GM12872 (cell line): ENCODE results near the gene MATN1.

Source experiments
- CTCF ChIP-seq: IDR thresholded peaks from 3 replicates; pipeline ENCODE4 v1.5.1; 2011; ENCODE audit warnings: low read depth, mild to moderate bottlenecking, low read length, moderate library complexity; ENCODE audit not compliant: insufficient read depth

The MATN1 gene

DNA sequence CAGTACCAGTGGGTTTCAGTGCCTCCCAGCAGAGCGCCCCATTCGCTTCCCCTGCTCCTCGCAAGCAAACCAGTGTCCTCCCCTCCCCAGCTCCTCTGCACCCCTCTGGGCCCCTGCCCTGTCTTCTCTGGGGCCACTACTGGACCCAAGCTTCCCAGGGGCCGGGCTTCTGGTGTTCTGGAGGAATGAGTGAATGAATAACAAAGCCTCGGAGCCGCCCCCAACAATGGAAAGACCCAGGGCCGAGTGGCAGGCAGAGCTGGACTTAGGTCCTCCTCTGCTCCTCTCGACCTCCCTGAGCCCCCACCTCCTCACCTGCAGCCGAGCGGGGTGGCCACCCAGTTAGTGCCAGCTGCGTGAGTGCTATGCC is 37.6 kb downstream of the MATN1 start:
- no peak for TF ChIP-seq CTCF

- no peak for TF ChIP-seq CTCF
Measured at GRCh38 chr1:30684881-30685795, 38.2 kb downstream of the MATN1 start.

DNA sequence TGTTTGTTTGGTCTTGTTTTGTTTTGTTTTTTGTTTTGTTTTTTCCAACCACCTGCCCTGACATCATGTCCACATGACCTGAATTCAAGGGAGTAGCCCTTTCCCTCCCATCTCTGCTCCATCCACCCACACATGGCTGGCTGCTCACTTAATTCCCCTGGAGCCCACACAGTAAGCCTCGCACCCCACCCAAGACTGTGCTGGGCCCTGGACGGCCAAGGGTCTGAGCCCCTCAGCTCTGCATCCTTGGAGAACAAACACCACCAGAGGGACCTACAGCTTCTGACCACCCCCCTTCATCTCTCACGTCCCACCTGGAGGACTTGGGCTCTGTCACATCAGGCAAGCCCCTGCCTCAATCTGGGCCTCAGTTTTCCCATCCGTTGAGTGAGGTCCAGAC is 39.1 kb downstream of the MATN1 start:
- no peak for TF ChIP-seq CTCF

DNA sequence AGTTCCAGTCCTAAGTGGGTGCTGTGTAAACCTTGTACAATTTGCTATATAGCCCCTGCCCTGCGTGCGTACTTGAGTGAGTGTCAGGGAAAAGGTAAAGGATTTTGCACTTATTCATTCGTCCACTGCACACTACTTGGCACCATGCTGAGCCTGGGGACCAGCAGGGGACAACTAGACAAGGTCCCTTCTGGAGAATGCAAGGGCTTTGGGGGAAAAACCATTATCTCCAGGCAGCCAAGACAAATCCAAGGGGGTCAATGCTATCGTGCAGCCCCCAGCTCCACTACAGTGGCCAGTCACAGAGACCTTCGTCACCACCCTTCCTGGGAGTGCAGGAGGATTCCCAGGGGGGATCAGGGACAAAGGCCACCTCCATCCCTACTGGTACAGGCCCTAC is 39.7 kb downstream of the MATN1 start:
- TF ChIP-seq CTCF: no peak

DNA sequence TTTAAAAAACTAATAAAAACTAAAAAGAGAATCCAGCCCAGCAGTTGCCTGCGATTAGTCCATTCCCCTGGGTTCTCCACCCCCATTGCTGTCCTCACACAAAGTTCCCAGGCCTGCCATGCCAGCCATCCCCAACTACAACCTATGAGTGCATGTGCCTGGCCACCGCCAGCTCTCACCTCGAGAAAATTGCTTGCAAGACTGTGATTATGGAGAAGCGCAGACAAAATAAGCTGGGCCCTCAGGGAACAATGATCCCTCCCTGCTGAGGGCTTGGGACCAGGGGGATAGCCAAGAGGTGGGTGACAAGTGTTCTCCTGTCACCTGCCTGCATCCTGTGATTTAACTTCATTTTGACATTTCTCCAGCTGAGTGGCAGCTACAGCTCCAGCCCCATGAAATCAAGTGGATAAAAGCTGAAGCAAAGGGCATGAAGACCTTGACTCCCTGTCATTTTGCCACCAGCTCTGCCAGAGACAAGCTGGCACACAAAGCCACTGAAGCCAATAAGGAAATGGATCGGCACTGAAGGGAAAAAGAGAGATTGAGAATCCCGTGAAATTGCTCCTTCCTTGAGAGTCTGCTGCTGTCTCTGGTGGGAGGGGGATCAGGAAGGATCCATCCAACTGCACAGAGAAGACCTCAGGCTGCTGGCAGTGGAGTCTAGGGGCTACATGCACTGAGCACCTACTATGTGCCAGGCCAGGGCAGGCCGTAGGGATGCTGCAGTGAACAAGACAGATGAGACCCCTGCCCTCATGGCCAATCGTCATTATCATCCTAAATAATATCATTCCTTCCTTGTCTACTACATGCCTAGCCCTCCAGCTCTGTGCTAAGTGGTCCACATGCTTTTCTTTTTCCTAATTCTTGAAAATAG is 40.7 kb downstream of the MATN1 start:
- no peak for TF ChIP-seq CTCF

GRCh38 chr1:30681782-30682181 is 41.6 kb downstream of the MATN1 start:
- no peak for TF ChIP-seq CTCF

DNA sequence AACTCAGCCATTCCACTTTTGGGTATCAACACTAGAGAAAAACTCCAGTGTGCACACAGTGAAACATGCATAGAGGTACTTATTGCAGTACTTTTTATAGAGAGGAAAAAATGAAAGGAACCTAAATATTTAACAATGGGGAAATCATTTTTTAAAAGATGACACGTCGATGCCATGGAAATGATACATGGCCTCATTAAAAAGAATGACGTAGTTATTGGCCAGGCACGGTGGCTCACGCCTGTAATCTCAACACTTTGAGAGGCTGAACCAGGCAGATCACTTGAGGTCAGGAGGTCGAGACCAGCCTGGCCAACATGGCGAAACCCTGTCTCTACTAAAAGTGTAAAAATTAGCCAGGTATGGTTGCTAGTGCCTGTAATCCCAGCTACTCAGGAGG is 42.5 kb downstream of the MATN1 start:
- TF ChIP-seq CTCF: no peak
